T-cell (primary cell): ENCODE data around the gene SUGCT. TPM values are rescaled to one million over a fixed set of nuclear protein-coding genes. Genes with fewer than 3 reads are reported as not detected.
"Not testable (repeated sequence)": the region's sequence is repeated elsewhere in the genome, so short reads cannot be mapped to it uniquely, and the experiment has no call there.

Experiments used
- ATAC-seq, 4 experiments: fragments of 200-7000 bp in 3 of 4; fragments of 150-1000 bp in 1 of 4; cut with Tn5 transposase; replicated peaks in 1 of 4; 1 replicate in 3 of 4; 2 replicates in 1 of 4; pipeline ENCODE4 v1.10.0; 2021; ENCODE audit warnings: moderate library complexity in 3 of 4, mild to moderate bottlenecking in 2 of 4, moderate number of reproducible peaks in 1 of 4
- CTCF ChIA-PET, 2 donors: fragments of 300-600 bp; sonication (Branson Sonifier 250); formaldehyde crosslinking; loops; one replicate each; lab custom pipeline; 2022; ENCODE audit warnings: antibody characterized with exemption in 2 of 2; lab: Charles Lee
- POLR2A ChIA-PET, 2 donors: fragments of 300-600 bp; sonication (Branson Sonifier 250); formaldehyde crosslinking; loops; one replicate each; lab custom pipeline; 2022; ENCODE audit warnings: antibody characterized with exemption in 2 of 2; lab: Charles Lee
- DNase-seq, 35 experiments: peaks; one replicate each; pipeline versions ENCODE4 v3.0.0 to v3.0.0-alpha.2; 2013 to 2023
- H3K27ac ChIP-seq: one replicate; pipeline ENCODE4 v1.5.1; 2013; ENCODE audit warnings: low read length
- H3K27me3 ChIP-seq, 2 experiments: replicated peaks in 1 of 2; 1 replicate in 1 of 2; 2 replicates in 1 of 2; pipeline versions ENCODE4 v1.6.1 to v1.7.0; 2013; ENCODE audit warnings: low read length in 1 of 2, mixed read lengths in 1 of 2; ENCODE audit not compliant: control insufficient read depth in 2 of 2, insufficient read depth in 2 of 2; ENCODE audit errors: extremely low read depth in 1 of 2
- H3K36me3 ChIP-seq, 2 donors: 1 replicate in 1 of 2; 2 replicates in 1 of 2; pipeline versions ENCODE4 v1.6.1 to v1.7.0; 2013; ENCODE audit warnings: low read length in 1 of 2; ENCODE audit not compliant: control insufficient read depth in 2 of 2, insufficient read depth in 1 of 2; ENCODE audit errors: extremely low read depth in 1 of 2
- H3K4me1 ChIP-seq, 2 experiments: 1 replicate in 1 of 2; 2 replicates in 1 of 2; pipeline versions ENCODE4 v1.6.1 to v1.7.0; 2013; ENCODE audit warnings: low read length in 2 of 2, mixed read lengths in 1 of 2; ENCODE audit not compliant: insufficient read depth in 2 of 2, control insufficient read depth in 1 of 2; ENCODE audit errors: extremely low read depth in 1 of 2
- H3K4me3 ChIP-seq, 2 donors: 1 replicate in 1 of 2; 2 replicates in 1 of 2; pipeline versions ENCODE4 v1.5.1 to v1.7.0; 2013; ENCODE audit warnings: mild to moderate bottlenecking in 2 of 2, low read length in 1 of 2, moderate library complexity in 1 of 2; ENCODE audit not compliant: control insufficient read depth in 1 of 2; ENCODE audit errors: extremely low read depth in 1 of 2
- H3K9me3 ChIP-seq: 2 replicates; pipeline ENCODE4 v1.7.0; 2013
- H3K27ac Mint-ChIP-seq, 2 donors: one replicate each; pipeline ENCODE4 v1.8.0; 2020 to 2021; ENCODE audit warnings: mild to moderate bottlenecking in 2 of 2, mixed read lengths in 2 of 2
- H3K27me3 Mint-ChIP-seq, 2 donors: one replicate each; pipeline ENCODE4 v1.8.0; 2021 to 2022; ENCODE audit warnings: mixed read lengths in 2 of 2
- H3K36me3 Mint-ChIP-seq: one replicate; pipeline ENCODE4 v1.8.0; 2021; ENCODE audit warnings: mixed read lengths
- H3K4me1 Mint-ChIP-seq, 3 donors: one replicate each; pipeline ENCODE4 v1.8.0; 2020 to 2022; ENCODE audit warnings: mixed read lengths in 3 of 3, mild to moderate bottlenecking in 1 of 3
- H3K4me3 Mint-ChIP-seq, 3 donors: one replicate each; pipeline ENCODE4 v1.8.0; 2020 to 2022; ENCODE audit warnings: mild to moderate bottlenecking in 3 of 3, mixed read lengths in 3 of 3, moderate library complexity in 3 of 3
- H3K9me3 Mint-ChIP-seq, 3 donors: one replicate each; pipeline ENCODE4 v1.8.0; 2020 to 2022; ENCODE audit warnings: mixed read lengths in 3 of 3
- WGBS: methylation state at CpG from one replicate; pipeline ENCODE4 v1.1.5; 2013; ENCODE audit warnings: missing lambda C conversion rate; ENCODE audit not compliant: insufficient coverage; 5-methylcytosine and 5-hydroxymethylcytosine counted together
- total RNA-seq, 35 experiments: library from RNA in 6 of 35; stranded (reverse) in 6 of 35; fragments of 120-200 nt in 1 of 35; gene quantifications; one replicate each; pipeline versions ENCODE4 v1.2.1 to v1.2.4 and lab custom pipeline; 2013 to 2026

SUGCT gene
- total RNA-seq, 5 donors from 2014 or later (not counting 1 experiment from before 2014, with no cell fraction given) = 1.3 to 3.1 (median 2.3) TPM

- 71% methylated on average over 1 of the region's 1 CpG for WGBS
- CTCF ChIA-PET, H3K36me3 ChIP-seq, POLR2A ChIA-PET, H3K9me3 Mint-ChIP-seq, ATAC-seq, H3K9me3 ChIP-seq, H3K4me1 ChIP-seq, H3K27me3 ChIP-seq, H3K4me3 ChIP-seq, H3K27me3 Mint-ChIP-seq, H3K27ac Mint-ChIP-seq, DNase-seq, H3K27ac ChIP-seq, H3K36me3 Mint-ChIP-seq, H3K4me3 Mint-ChIP-seq, H3K4me1 Mint-ChIP-seq: not testable (repeated sequence)
These were observed 492.6 kb downstream of the SUGCT start for GRCh38 chr7:40627361-40627760.

- Mint-ChIP-seq H3K4me3 (no peak overlapping the region), H3K27ac (no peak overlapping the region), H3K27me3 (no peaks in the 10 kb centered on the region), H3K4me1 (no peaks in the 10 kb centered on the region), H3K9me3 (peaks cover 0 to 3% (median 0%) of the 10 kb centered on the region in 3 donors), H3K36me3 (no peaks in the 10 kb centered on the region)
- ChIA-PET CTCF (no interaction called here), POLR2A (no interaction called here)
- no peaks in the 10 kb centered on the region for H3K9me3 ChIP-seq
- H3K27me3 ChIP-seq = no peaks in the 10 kb centered on the region
- no peaks in the 10 kb centered on the region for H3K36me3 ChIP-seq
- WGBS = 85% methylated on average over 4 of the region's 5 CpGs
- H3K4me1 ChIP-seq = no peaks in the 10 kb centered on the region
- ATAC-seq (no peak), DNase-seq (no peak)
- H3K4me3 ChIP-seq = no peak overlapping the region
- H3K27ac ChIP-seq = no peak overlapping the region
These were observed 495.1 kb downstream of the SUGCT start for GRCh38 chr7:40629891-40630290.

DNA sequence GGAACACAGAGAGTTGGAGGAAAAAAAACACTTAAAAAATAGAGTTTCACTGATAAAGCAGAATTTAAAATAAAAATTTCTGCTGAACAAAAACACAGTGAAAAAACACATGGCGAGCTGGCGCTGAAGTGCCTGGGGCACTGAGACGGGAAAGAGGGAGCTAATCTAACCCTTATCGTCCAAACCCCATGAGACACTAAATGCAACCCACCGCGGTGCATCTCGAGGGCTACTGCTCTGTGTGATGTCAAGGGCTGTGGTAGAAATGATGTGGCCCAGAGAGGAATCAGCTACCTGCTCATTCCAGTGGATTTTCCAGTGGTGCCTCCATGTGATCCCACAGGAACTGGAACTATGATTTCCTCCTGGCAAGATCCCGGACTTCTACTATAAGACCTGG is 499.3 kb downstream of the SUGCT start:
- Mint-ChIP-seq H3K4me1 (no peaks in the 10 kb centered on the region), H3K27me3 (no peaks in the 10 kb centered on the region), H3K4me3 (no peak overlapping the region), H3K36me3 (no peaks in the 10 kb centered on the region), H3K9me3 (no peaks in the 10 kb centered on the region), H3K27ac (no peak overlapping the region)
- no peak overlapping the region for H3K4me3 ChIP-seq
- H3K4me1 ChIP-seq = no peaks in the 10 kb centered on the region
- H3K27me3 ChIP-seq = no peaks in the 10 kb centered on the region
- H3K27ac ChIP-seq = no peak overlapping the region
- no peak for ATAC-seq
- no peak for DNase-seq
- POLR2A ChIA-PET = no interaction called here
- CTCF ChIA-PET = no interaction called here
- no CpG with 5 or more reads among the region's 8 CpGs for WGBS
- no peaks in the 10 kb centered on the region for H3K9me3 ChIP-seq
- no peaks in the 10 kb centered on the region for H3K36me3 ChIP-seq

DNA sequence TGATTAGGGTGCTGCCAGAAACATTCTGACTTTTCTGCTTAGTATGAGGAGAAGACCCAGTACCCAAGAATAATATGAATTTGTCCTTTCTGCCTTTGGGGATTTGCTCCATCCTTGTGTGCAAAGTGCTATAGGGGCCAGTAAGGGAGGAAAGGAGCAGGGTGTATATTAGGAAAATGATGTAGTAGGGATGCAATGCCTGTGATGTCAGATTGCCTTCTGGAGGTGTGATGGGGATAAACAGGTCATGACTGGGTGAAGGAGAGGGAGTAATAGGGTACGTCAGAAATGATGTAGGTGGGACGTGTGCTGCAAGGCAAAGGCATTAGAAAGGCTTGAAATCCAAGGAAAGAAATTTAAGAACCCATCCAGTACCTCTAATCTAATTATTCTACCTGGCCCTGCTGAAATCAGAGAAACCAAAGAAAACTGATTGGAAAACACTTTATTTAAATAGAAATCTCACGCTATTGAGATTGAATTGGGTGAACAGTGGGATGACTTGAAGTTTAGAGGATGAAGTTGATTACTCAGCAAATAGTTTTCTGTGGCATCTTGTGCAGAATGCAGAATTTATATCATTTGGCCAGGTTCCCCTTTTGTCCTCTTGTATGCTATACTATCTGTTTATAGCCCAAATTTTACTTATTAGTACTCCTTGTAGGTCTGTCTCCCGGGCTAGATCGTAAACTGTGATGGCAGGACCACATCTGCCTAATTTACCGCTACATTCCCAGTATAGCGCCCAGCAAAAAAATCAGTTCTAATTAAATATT is 503.9 kb downstream of the SUGCT start:
- no CpG with 5 or more reads among the region's 7 CpGs for WGBS
- no peak for ATAC-seq
- Mint-ChIP-seq H3K36me3 (no peaks in the 10 kb centered on the region), H3K9me3 (no peaks in the 10 kb centered on the region), H3K27me3 (no peaks in the 10 kb centered on the region), H3K4me3 (no peak overlapping the region), H3K4me1 (no peaks in the 10 kb centered on the region), H3K27ac (no peak overlapping the region)
- Histone ChIP-seq H3K4me1 (no peaks in the 10 kb centered on the region), H3K9me3 (no peaks in the 10 kb centered on the region), H3K36me3 (no peaks in the 10 kb centered on the region), H3K4me3 (no peak overlapping the region), H3K27me3 (no peaks in the 10 kb centered on the region), H3K27ac (no peak overlapping the region)
- ChIA-PET CTCF (no interaction called here), POLR2A (no interaction called here)
- DNase-seq = no peak

GRCh38 chr7:40640566-40640965 is 505.8 kb downstream of the SUGCT start:
- ChIA-PET POLR2A (no interaction called here), CTCF (no interaction called here)
- no CpG with 5 or more reads among the region's 3 CpGs for WGBS
- Mint-ChIP-seq H3K27ac (no peak overlapping the region), H3K4me1 (peaks cover 0 to 13% (median 8%) of the 10 kb centered on the region in 3 donors), H3K9me3 (no peaks in the 10 kb centered on the region), H3K27me3 (no peaks in the 10 kb centered on the region), H3K4me3 (no peak overlapping the region), H3K36me3 (no peaks in the 10 kb centered on the region)
- Histone ChIP-seq H3K4me1 (peaks cover 0 to 5% of the 10 kb centered on the region in 2 experiments), H3K36me3 (no peaks in the 10 kb centered on the region), H3K4me3 (no peak overlapping the region), H3K9me3 (no peaks in the 10 kb centered on the region), H3K27me3 (peaks cover 0 to 5% of the 10 kb centered on the region in 2 experiments), H3K27ac (no peak overlapping the region)
- ATAC-seq = no peak
- no peak for DNase-seq

GRCh38 chr7:40641701-40642100 is 506.9 kb downstream of the SUGCT start:
- WGBS = 80% methylated on average over 2 of the region's 7 CpGs
- H3K9me3 ChIP-seq = no peaks in the 10 kb centered on the region
- H3K27me3 ChIP-seq = peaks cover 0 to 5% of the 10 kb centered on the region in 2 experiments
- DNase-seq (no peak), ATAC-seq (no peak)
- Mint-ChIP-seq H3K36me3 (no peaks in the 10 kb centered on the region), H3K4me3 (no peak overlapping the region), H3K4me1 (peaks cover 0 to 13% (median 8%) of the 10 kb centered on the region in 3 donors), H3K27ac (no peak overlapping the region), H3K27me3 (no peaks in the 10 kb centered on the region), H3K9me3 (no peaks in the 10 kb centered on the region)
- H3K4me3 ChIP-seq = no peak overlapping the region
- H3K27ac ChIP-seq = no peak overlapping the region
- H3K4me1 ChIP-seq = peaks cover 0 to 5% of the 10 kb centered on the region in 2 experiments
- CTCF ChIA-PET = no interaction called here
- POLR2A ChIA-PET = no interaction called here
- H3K36me3 ChIP-seq = no peaks in the 10 kb centered on the region
